OCI-LY7 (cell line): ENCODE measurements around the gene CRYBG3. TPM values are rescaled to one million over a fixed set of nuclear protein-coding genes. Genes with fewer than 3 reads are reported as not detected.

Source experiments
- BruUV-seq: library from RNA; stranded (reverse); fragments of 400-500 nt; replicated peaks from 2 replicates; lab custom pipeline; 2021; lab: Mats Ljungman, UMichigan
- CTCF ChIA-PET: fragments of 300-600 bp; sonication (Branson Sonifier 250); formaldehyde crosslinking; loops from one replicate; lab custom pipeline; 2022; ENCODE audit warnings: antibody characterized with exemption; ENCODE audit not compliant: unreplicated experiment; lab: Charles Lee
- POLR2A ChIA-PET: fragments of 300-600 bp; sonication (Branson Sonifier 250); formaldehyde crosslinking; loops from one replicate; lab custom pipeline; 2022; ENCODE audit warnings: antibody characterized with exemption; lab: Charles Lee
- DNase-seq: peaks from one replicate; pipeline ENCODE4 v3.0.0-alpha.2; 2015; ENCODE audit warnings: low spot score
- H2AFZ ChIP-seq: fragments of 200-600 bp; sonication (generic), shearing (Covaris generic); 2 replicates; pipeline ENCODE4 v1.6.1; 2014; ENCODE audit warnings: mild to moderate bottlenecking, antibody characterized with exemption, low read length, moderate library complexity
- H3K27ac ChIP-seq: fragments of 200-600 bp; sonication (generic); 2 replicates; pipeline ENCODE4 v1.5.1; 2014; ENCODE audit warnings: mixed run types, low read depth, mild to moderate bottlenecking, moderate library complexity, low read length, inconsistent platforms; ENCODE audit not compliant: poor library complexity, severe bottlenecking
- H3K36me3 ChIP-seq: fragments of 200-600 bp; sonication (generic); 2 replicates; pipeline ENCODE4 v1.6.1; 2014; ENCODE audit warnings: mild to moderate bottlenecking, antibody characterized with exemption, low read length, moderate library complexity, mixed read lengths; ENCODE audit not compliant: insufficient read depth
- H3K4me1 ChIP-seq: fragments of 200-600 bp; sonication (generic); 2 replicates; pipeline ENCODE4 v1.5.1; 2014; ENCODE audit warnings: mild to moderate bottlenecking, low read length; ENCODE audit not compliant: insufficient read depth, poor library complexity, severe bottlenecking
- H3K4me2 ChIP-seq: fragments of 200-600 bp; sonication (generic); 2 replicates; pipeline ENCODE4 v1.6.1; 2014; ENCODE audit warnings: mild to moderate bottlenecking, low read length
- H3K4me3 ChIP-seq: fragments of 200-600 bp; sonication (generic); 2 replicates; pipeline ENCODE4 v1.5.1; 2014; ENCODE audit warnings: mild to moderate bottlenecking, low read depth, low read length; ENCODE audit not compliant: poor library complexity, severe bottlenecking
- H3K79me2 ChIP-seq: fragments of 200-600 bp; sonication (generic); 2 replicates; pipeline ENCODE4 v1.6.1; 2016; ENCODE audit warnings: low read depth, mild to moderate bottlenecking, low read length, moderate library complexity, mixed read lengths; ENCODE audit not compliant: insufficient read depth
- H3K9me2 ChIP-seq: fragments of 200-600 bp; sonication (generic); 2 replicates; pipeline ENCODE4 v1.6.1; 2016; ENCODE audit warnings: mild to moderate bottlenecking, low read length, mixed read lengths; ENCODE audit not compliant: insufficient read depth
- H3K9me3 ChIP-seq: fragments of 200-600 bp; sonication (generic); 2 replicates; pipeline ENCODE4 v1.6.1; 2014; ENCODE audit warnings: mild to moderate bottlenecking, mixed run types, low read length, mixed read lengths
- H4K20me1 ChIP-seq: fragments of 200-600 bp; sonication (generic); 2 replicates; pipeline ENCODE4 v1.6.1; 2014; ENCODE audit warnings: mild to moderate bottlenecking, antibody characterized with exemption, low read length, moderate library complexity, mixed read lengths; ENCODE audit not compliant: insufficient read depth
- CTCF ChIP-seq: fragments of 200-600 bp; sonication (generic); conservative IDR thresholded peaks from 2 replicates; pipeline ENCODE4 v1.5.1; 2014; ENCODE audit warnings: mild to moderate bottlenecking, antibody characterized with exemption, low read length, moderate library complexity, mixed read lengths
- EZH2phosphoT487 ChIP-seq: fragments of 200-600 bp; sonication (generic); IDR thresholded peaks from 2 replicates; pipeline ENCODE4 v1.6.1; 2018; ENCODE audit warnings: low read depth, borderline replicate concordance, mild to moderate bottlenecking, mixed run types, antibody characterized with exemption, low read length, moderate library complexity, mixed read lengths
- intact Hi-C: fragments of 100-400 bp; cut with micrococcal nuclease; formaldehyde crosslinking; loops from one replicate; pipeline ENCODE4 v1.10.0; 2022; ENCODE audit not compliant: unreplicated experiment
- total RNA-seq, 2 experiments: library from RNA; depleted of rRNA in 1 of 2; stranded (reverse); fragments of >200 nt in 1 of 2; shearing (Covaris generic) in 1 of 2; gene quantifications; 2 replicates each; pipeline ENCODE4 v1.2.3, GENCODE V29; 2014 to 2022

CRYBG3 gene
- total RNA-seq, 2 experiments from 2014 or later = 0.22 to 0.46 TPM

- no peaks in the 10 kb centered on the region for H4K20me1 ChIP-seq
- no peak overlapping the region for H3K4me3 ChIP-seq
- POLR2A ChIA-PET = interaction anchor here (0.6 to 0.8 kb wide), 3 partner anchors 48 to 114 kb away, joined by 3 read pairs; no protein-coding TSS in a partner anchor
- H2AFZ ChIP-seq = no peak overlapping the region
- no peaks in the 10 kb centered on the region for H3K9me2 ChIP-seq
- TF ChIP-seq CTCF (no peak), EZH2phosphoT487 (no peak)
- no peaks in the 10 kb centered on the region for H3K4me1 ChIP-seq
- DNase-seq = no peak
- no peaks in the 10 kb centered on the region for H3K9me3 ChIP-seq
- peaks cover 22% of the 10 kb centered on the region; the same call in 1 of the 2 replicates for H3K36me3 ChIP-seq
- intact Hi-C loops = no loop called here
- H3K27ac ChIP-seq = no peak overlapping the region
- CTCF ChIA-PET = no interaction called here
- BruUV-seq = no TSS peak
- H3K4me2 ChIP-seq = no peak overlapping the region
- no peaks in the 10 kb centered on the region for H3K79me2 ChIP-seq
Observed at GRCh38 chr3:97939401-97939800, 117.6 kb downstream of the CRYBG3 start.

- ChIA-PET POLR2A (interaction anchor here (0.6 to 0.8 kb wide), 3 partner anchors 10 to 115 kb away, joined by 3 to 4 read pairs (median 3); no protein-coding TSS in a partner anchor), CTCF (no interaction called here)
- no peak overlapping the region for H2AFZ ChIP-seq
- H3K36me3 ChIP-seq = peaks cover 26% of the 10 kb centered on the region
- no peaks in the 10 kb centered on the region for H3K9me3 ChIP-seq
- DNase-seq = no peak
- H3K4me1 ChIP-seq = no peaks in the 10 kb centered on the region
- BruUV-seq = no TSS peak
- H3K79me2 ChIP-seq = no peaks in the 10 kb centered on the region
- no peak overlapping the region for H3K4me3 ChIP-seq
- no peak for TF ChIP-seq CTCF
- TF ChIP-seq EZH2phosphoT487 = no peak
- H3K9me2 ChIP-seq = no peaks in the 10 kb centered on the region
- intact Hi-C loops = no loop called here
- no peaks in the 10 kb centered on the region for H4K20me1 ChIP-seq
- no peak overlapping the region for H3K27ac ChIP-seq
- H3K4me2 ChIP-seq = no peak overlapping the region
Observed at GRCh38 chr3:97940034-97940433, 118.2 kb downstream of the CRYBG3 start.

GRCh38 chr3:97942801-97943546 is 121.2 kb downstream of the CRYBG3 start:
- H3K9me2 ChIP-seq = no peaks in the 10 kb centered on the region
- H3K4me1 ChIP-seq = no peaks in the 10 kb centered on the region
- no peaks in the 10 kb centered on the region for H4K20me1 ChIP-seq
- POLR2A ChIA-PET = interaction anchor here (0.6 to 1.2 kb wide), 3 partner anchors 26 to 548 kb away, joined by 3 to 4 read pairs (median 3); no protein-coding TSS in a partner anchor
- intact Hi-C loops = no loop called here
- H3K79me2 ChIP-seq = no peaks in the 10 kb centered on the region
- DNase-seq = no peak
- CTCF ChIA-PET = no interaction called here
- H3K9me3 ChIP-seq = no peaks in the 10 kb centered on the region
- no peak overlapping the region for H2AFZ ChIP-seq
- no peak overlapping the region for H3K4me3 ChIP-seq
- no peak overlapping the region for H3K4me2 ChIP-seq
- BruUV-seq = no TSS peak
- H3K36me3 ChIP-seq = peaks cover 54% of the 10 kb centered on the region
- no peak for TF ChIP-seq EZH2phosphoT487
- TF ChIP-seq CTCF = no peak
- H3K27ac ChIP-seq = no peak overlapping the region
